ENCODE results near the gene RFNG. TPM values are rescaled to one million over a fixed set of nuclear protein-coding genes. Genes with fewer than 3 reads are reported as not detected.

Gene RFNG
- total and polyA plus RNA-seq, 2 of the 13 experiments (the other 11 are each of a cell fraction or from before 2014, with no cell fraction given), result 61.4 to 64.0 TPM

DNA sequence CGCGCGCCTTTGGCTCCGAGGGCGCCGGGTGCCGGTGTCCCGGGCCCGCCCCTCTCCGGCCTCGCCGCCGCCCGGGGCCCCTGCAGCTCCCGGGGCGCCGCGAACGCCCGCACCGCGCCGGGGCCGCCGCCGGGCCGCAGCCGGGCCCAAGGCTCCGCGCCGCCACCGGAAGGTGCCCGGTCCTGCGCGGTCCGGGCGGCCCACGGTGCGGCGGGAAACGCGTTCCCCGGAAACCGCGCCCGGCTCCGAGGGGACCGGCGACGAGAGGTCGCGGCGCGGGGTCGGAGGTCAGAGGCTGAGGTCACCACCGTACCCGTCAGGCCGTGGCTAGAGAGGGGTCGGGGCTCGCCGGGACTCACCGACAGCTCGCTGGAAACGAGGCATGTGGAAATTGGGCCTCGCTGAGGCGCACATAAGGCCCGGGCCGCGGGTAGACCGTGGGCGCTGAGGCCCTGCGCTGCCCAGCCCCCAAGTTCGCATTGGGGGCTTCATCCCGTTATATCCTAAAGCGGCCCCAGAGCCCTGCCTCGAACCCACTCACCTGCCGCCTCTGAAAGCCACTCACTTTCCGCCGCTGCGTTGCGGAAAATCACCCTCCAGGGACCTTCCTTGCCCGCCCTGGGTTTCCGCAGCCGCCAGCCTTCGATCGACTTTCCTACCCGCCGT, 14.2 kb upstream of the RFNG start, which contains the start of gene DUS1L (continued):
- TF ChIP-seq MED1 (CRISPR knock-in tag; IDR thresholded peaks at IDR 0.05) (peak; percentile 78), SIX1 (CRISPR knock-in tag; IDR thresholded peaks at IDR 0.05; ENCODE audit: borderline replicate concordance) (0 out of 2 replicates have a peak, but pooled peaks have one; percentile 30), RORA (CRISPR knock-in tag; IDR thresholded peaks at IDR 0.05) (no peak), ZNF616 (CRISPR knock-in tag; IDR thresholded peaks at IDR 0.05; ENCODE audit: low read depth) (peak; percentile 90), NCOA2 (CRISPR knock-in tag; IDR thresholded peaks at IDR 0.05) (peak; percentile 67; the same call in 1 of the 2 replicates), NONO (IDR thresholded peaks at IDR 0.05) (no peak), NONO (CRISPR knock-in tag; conservative IDR thresholded peaks at IDR 0.05) (peak; percentile 96; the same call in 1 of the 2 replicates), POLR2G (IDR thresholded peaks at IDR 0.05; ENCODE audit: low read depth, low read length) (peak; percentile 55; the same call in 1 of the 2 replicates), ZNF883 (CRISPR knock-in tag; IDR thresholded peaks at IDR 0.05; ENCODE audit: not compliant biosample characterization) (peak; percentile 69)
- TF ChIP-seq, protein P1, sequence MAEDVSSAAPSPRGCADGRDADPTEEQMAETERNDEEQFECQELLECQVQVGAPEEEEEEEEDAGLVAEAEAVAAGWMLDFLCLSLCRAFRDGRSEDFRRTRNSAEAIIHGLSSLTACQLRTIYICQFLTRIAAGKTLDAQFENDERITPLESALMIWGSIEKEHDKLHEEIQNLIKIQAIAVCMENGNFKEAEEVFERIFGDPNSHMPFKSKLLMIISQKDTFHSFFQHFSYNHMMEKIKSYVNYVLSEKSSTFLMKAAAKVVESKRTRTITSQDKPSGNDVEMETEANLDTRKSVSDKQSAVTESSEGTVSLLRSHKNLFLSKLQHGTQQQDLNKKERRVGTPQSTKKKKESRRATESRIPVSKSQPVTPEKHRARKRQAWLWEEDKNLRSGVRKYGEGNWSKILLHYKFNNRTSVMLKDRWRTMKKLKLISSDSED (CRISPR knock-in tag; IDR thresholded peaks at IDR 0.05), result no peak; the same call in 1 of the 2 replicates
- TF ChIP-seq, protein P2, sequence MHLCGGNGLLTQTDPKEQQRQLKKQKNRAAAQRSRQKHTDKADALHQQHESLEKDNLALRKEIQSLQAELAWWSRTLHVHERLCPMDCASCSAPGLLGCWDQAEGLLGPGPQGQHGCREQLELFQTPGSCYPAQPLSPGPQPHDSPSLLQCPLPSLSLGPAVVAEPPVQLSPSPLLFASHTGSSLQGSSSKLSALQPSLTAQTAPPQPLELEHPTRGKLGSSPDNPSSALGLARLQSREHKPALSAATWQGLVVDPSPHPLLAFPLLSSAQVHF (CRISPR knock-in tag; IDR thresholded peaks at IDR 0.05), result no peak
- TF ChIP-seq, protein P3, sequence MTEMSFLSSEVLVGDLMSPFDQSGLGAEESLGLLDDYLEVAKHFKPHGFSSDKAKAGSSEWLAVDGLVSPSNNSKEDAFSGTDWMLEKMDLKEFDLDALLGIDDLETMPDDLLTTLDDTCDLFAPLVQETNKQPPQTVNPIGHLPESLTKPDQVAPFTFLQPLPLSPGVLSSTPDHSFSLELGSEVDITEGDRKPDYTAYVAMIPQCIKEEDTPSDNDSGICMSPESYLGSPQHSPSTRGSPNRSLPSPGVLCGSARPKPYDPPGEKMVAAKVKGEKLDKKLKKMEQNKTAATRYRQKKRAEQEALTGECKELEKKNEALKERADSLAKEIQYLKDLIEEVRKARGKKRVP (CRISPR knock-in tag; IDR thresholded peaks at IDR 0.05), result no peak
